ENCODE data around the gene CDH16. TPM values are rescaled to one million over a fixed set of nuclear protein-coding genes. Genes with fewer than 3 reads are reported as not detected.

The CDH16 gene
- total RNA-seq, 4 donors from 2014 or later = 11.3 to 19.5 (median 15.4) TPM; not detected in 1

DNA sequence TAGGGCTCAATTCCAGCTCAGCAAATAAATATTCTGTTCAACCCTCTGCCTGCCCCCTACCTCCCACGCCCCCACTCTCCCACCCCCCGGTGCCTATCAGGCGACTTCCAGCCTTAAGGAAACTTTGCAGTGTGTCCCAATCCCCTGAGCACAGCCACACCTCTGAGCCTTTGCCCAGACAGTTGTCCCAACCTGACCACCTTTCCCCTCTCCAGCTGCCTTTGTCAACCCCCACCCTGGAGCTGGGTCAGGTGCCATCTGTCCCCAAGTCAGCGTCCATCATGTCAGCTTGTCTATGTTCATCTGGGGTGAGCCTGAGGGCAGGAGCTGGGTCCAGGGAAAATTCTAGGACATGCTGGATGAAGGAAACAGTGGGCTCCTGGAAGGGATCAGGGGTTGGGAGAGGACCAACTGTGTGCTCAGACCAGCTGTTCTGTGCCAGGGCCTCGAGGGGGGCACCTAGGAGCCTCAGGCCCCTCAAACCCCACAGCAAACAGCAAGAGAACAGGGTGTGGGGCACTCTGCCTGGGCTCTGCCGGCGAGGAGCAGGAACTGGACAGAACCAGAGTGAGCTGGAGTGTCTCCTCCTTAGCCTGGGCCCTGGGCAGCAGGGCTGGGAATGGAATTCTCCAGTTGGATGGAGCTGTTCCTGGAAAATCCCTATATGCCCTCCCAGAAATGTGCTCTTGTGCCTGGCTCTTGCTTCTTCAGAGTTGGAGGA, 17.8 kb downstream of the CDH16 start:
- DNase-seq = peak in 1 of 3 donors; percentile 55
- peaks cover 0 to 54% (median 9%) of the 10 kb centered on the region in 4 donors for H3K4me1 ChIP-seq
- H3K4me3 ChIP-seq = no peak overlapping the region

DNA sequence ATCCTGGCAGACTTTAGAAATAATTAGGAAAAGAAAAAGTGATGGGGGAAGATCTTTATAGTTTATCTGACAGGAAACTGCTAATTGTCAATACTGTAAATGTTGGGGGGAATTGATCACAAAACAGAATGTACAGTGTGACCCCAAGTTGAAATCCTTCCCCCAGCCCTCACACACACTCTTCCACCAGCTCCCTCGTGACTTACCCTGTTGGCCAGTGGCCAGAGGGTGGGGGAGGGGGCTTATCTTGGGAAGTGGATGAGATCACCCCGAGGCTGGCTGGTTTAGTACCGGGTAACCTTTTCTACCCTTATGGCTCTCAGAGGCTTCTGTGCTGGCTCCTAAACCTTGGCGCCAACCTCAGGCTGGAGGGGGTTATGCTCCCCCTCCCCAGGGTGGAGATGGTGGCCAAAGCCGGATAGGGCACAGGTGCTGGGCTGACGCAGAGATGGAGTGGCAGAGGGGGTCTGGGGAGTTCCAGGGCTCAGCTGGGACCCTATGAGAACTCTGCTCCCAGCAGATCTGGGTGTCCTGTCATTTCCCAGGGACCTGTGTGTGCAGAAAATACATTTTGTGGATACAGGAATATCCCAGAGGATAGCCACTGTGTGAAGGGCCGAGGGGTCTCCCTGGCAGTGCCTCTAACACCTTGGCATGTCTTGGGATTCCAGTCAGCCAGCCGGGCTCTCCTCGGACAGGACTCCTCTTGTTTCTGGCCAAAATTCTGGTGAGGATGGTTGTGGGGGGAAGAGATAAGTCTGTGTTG, 18.6 kb downstream of the CDH16 start:
- no peak overlapping the region for H3K4me3 ChIP-seq
- no peaks in the 10 kb centered on the region for H3K9me3 ChIP-seq
- H3K27ac ChIP-seq = peak overlapping the region; percentile 67 to 85 (median 78)
- no peaks in the 10 kb centered on the region for H3K27me3 ChIP-seq
- peak in 1 of 2 donors; percentile 67 for TF ChIP-seq POLR2A (IDR thresholded peaks at IDR 0.05)
- TF ChIP-seq, protein P1, sequence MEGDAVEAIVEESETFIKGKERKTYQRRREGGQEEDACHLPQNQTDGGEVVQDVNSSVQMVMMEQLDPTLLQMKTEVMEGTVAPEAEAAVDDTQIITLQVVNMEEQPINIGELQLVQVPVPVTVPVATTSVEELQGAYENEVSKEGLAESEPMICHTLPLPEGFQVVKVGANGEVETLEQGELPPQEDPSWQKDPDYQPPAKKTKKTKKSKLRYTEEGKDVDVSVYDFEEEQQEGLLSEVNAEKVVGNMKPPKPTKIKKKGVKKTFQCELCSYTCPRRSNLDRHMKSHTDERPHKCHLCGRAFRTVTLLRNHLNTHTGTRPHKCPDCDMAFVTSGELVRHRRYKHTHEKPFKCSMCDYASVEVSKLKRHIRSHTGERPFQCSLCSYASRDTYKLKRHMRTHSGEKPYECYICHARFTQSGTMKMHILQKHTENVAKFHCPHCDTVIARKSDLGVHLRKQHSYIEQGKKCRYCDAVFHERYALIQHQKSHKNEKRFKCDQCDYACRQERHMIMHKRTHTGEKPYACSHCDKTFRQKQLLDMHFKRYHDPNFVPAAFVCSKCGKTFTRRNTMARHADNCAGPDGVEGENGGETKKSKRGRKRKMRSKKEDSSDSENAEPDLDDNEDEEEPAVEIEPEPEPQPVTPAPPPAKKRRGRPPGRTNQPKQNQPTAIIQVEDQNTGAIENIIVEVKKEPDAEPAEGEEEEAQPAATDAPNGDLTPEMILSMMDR (IDR thresholded peaks at IDR 0.05) = no peak
- H3K4me1 ChIP-seq = peaks cover 3 to 53% (median 11%) of the 10 kb centered on the region in 4 donors
- peak; percentile 41 to 92 (median 87) for DNase-seq
- H3K36me3 ChIP-seq = no peaks in the 10 kb centered on the region

More for the DNA sequence above, 17.8 kb downstream of the CDH16 start:
- TF ChIP-seq, protein P1 (IDR thresholded peaks at IDR 0.05) = no peak
- TF ChIP-seq POLR2A (IDR thresholded peaks at IDR 0.05) = no peak
- H3K9me3 ChIP-seq = no peaks in the 10 kb centered on the region
- H3K27ac ChIP-seq = peak overlapping the region; percentile 67 to 85 (median 78)
- no peaks in the 10 kb centered on the region for H3K27me3 ChIP-seq
- H3K36me3 ChIP-seq = no peaks in the 10 kb centered on the region

DNA sequence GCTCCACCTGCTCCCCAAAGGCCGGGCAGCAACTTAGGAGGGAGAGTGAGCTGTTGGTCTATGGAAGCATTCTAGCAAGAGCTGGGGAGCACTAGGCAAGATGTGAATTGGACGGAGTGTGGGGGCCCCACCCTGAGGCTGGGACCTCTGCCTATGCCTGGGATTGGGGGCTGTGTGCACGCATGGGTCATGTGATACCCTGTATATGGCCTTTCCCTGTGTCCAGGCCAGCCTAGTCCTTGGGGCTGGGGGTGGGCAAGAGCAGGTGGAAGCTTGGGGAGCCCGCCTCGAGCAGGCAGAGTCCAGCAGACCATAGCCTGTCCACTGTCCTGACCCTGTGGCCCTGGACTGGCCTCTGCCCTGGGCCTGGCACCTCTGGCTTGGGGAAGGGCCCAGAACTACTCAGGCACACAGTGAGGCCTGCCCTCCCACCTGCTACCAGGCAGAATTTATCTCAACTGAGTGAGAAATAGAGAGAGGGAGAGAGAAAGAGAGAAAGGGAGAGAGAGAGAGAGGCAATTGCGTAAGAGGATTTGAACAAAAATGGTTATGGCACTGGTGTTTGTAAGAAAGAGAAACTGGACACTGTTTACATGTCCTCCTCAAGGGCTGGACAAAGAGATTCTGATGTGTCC, 19.3 kb downstream of the CDH16 start:
- TF ChIP-seq, protein P1 (IDR thresholded peaks at IDR 0.05) = no peak
- TF ChIP-seq POLR2A (IDR thresholded peaks at IDR 0.05) = no peak
- Histone ChIP-seq H3K9me3 (no peaks in the 10 kb centered on the region), H3K27me3 (no peaks in the 10 kb centered on the region), H3K36me3 (no peaks in the 10 kb centered on the region), H3K4me3 (no peak overlapping the region), H3K4me1 (peaks cover 3 to 49% (median 11%) of the 10 kb centered on the region in 4 donors), H3K27ac (peak overlapping the region; percentile 67 to 85 (median 78))
- DNase-seq = peak in 1 of 3 donors; percentile 48

DNA sequence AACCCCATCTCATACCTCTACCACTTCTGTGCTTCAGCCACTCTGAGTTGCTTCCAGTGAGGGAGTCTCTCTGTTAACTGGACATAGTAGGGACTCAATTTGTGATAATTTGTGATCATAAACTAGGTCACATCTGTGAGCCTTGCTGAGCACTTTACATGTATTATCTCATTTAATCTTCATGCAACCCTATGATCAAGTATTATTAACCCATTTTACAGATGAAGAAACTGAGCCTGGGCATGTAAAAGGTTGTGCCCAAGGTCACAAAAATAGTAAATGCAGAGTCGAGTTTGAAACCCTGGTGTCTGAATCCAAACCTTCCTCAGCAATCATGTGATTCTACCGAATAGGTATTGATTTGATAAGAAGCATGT, 19.8 kb downstream of the CDH16 start:
- Histone ChIP-seq H3K36me3 (no peaks in the 10 kb centered on the region), H3K4me3 (no peak overlapping the region), H3K9me3 (no peaks in the 10 kb centered on the region), H3K27me3 (no peaks in the 10 kb centered on the region), H3K4me1 (peaks cover 3 to 49% (median 11%) of the 10 kb centered on the region in 4 donors), H3K27ac (peak overlapping the region in 3 of 4 donors; percentile 67 to 85 (median 85))
- TF ChIP-seq, protein P1 (IDR thresholded peaks at IDR 0.05) = no peak
- TF ChIP-seq POLR2A (IDR thresholded peaks at IDR 0.05) = no peak
- DNase-seq = no peak

DNA sequence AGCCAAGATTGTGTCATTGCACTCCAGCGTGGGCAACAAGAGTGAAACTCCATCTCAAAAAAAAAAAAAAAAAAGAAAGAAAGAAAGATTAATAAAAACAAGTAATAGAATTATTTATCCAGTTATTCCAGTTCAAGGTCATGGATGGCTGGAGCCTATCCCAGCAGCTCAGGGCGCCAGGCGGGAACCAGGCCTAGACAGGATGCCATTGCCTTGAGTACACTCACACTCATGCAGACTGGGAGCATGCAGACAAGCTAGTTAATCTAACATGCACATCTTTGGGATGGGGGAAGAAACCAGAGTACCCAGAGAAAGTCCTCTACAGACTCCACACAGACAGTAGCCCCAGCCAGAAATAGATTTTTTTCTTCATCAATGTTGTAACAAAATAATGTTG, 20.5 kb downstream of the CDH16 start:
- peak in 1 of 3 donors; percentile 49 for DNase-seq
- H3K4me1 ChIP-seq = peaks cover 3 to 49% (median 11%) of the 10 kb centered on the region in 4 donors
- no peaks in the 10 kb centered on the region for H3K27me3 ChIP-seq
- H3K9me3 ChIP-seq = no peaks in the 10 kb centered on the region
- H3K4me3 ChIP-seq = no peak overlapping the region
- peak overlapping the region in 2 of 4 donors; percentile 85 for H3K27ac ChIP-seq
- no peaks in the 10 kb centered on the region for H3K36me3 ChIP-seq
- TF ChIP-seq POLR2A (IDR thresholded peaks at IDR 0.05) = no peak
- TF ChIP-seq, protein P1 (IDR thresholded peaks at IDR 0.05) = no peak
